GM21717 (cell line): Measurements from ENCODE around the gene ABCC6.
"Not testable (repeated sequence)": the region's sequence is repeated elsewhere in the genome, so short reads cannot be mapped to it uniquely, and the experiment has no call there.

Experiments used
- ATAC-seq: cut with Tn5 transposase; IDR thresholded peaks from one replicate; pipeline ENCODE4 v1.9.1; 2021; ENCODE audit warnings: mild to moderate bottlenecking, moderate library complexity; ENCODE audit not compliant: unreplicated experiment

The ABCC6 gene

DNA sequence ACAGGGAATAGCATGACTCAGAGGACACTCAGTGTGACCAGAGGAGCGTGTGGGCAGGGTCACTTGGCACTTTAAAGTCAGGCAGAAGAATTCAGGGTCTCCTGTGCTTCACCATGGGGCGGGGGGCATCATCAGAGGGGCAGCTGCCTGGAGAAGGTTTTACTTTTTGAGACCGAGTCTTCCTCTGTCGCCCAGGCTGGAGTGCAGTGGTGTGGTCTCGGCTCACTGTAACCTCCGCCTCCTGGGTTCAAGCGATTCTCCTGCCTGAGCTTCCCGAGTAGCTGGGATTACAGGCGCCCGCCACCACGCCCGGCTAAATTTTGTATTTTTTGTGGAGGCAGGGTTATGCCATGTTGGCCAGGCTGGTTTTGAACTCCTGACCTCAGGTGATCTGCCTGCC lies 32.3 kb downstream of the ABCC6 start:
- not testable (repeated sequence) for ATAC-seq

DNA sequence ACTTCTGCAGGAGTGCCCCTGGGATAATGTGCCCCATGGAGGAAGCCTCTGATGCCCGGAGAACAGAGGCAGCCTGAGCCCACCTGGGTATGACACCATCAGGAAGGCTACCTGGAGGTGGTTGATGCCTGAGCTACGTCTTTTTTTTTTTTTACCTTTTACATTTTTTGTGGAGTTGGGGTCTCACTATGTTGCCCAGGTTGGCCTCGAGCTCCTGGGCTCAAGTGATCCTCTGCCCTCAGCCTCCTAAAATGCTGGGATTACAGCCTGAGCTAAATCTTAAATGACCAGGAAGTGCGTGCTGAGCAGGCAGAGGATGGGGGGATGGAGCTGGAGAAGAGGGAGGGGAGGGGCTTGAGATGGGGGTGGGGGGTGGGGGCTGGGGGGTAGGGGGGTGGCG lies 32.7 kb downstream of the ABCC6 start:
- ATAC-seq = no peak

DNA sequence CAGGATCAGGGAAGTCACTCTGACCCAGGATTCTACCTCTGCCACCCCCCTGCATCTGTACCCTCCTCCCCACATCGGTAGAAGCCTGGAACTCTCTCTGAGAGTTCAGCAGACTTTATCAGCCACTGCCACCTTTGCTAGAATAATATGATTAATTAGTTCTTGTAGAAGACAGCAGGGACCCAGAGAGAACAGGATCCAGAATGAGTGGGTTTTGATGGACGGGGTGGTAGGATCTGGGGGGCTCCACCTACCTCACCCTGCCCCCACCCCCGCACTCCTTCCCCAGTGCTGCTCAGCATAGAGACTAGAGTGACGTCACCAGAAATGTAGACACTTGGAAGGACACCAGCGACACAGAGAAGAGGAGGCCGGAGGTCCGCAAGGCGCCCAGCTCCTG lies 33.5 kb downstream of the ABCC6 start:
- no peak for ATAC-seq

DNA sequence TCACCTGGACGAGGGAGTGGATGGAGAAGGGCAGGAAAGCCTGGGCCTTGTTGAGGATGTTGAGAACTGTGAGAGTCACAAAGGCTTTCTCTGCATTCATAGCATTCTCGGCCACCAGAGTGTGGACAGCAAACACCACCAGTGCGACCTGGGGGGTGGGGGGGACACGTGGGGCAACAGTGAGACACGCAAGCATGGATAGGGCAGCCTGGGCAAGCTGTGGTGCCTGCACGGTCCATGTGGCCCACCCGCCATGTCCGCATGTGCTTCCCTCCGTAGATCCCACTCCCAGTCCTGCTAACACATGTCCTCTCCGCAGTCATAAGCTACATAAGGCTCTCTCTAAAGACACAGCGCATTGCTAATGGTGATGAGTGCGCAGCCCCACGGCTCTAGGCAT lies 34.5 kb downstream of the ABCC6 start:
- ATAC-seq = no peak

DNA sequence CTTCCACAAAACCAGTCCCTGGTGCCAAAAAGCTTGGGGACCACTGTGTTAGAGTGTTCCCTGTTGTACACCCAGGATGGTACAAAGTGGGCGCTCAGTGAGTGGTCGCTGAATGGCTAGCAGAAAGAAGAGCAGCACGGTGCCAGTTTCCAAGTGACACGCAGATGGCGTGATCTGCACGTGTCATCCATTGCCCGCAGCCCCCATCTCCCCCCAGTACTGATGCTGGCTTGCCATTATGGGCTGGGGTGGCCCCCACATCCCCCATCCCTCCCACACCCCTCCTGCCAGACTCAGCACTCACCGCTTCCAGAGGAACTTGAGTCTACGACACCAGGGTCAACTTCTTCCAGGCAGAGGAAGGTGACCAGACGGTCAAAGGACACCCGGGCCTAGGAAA lies 36.5 kb downstream of the ABCC6 start:
- no peak for ATAC-seq

DNA sequence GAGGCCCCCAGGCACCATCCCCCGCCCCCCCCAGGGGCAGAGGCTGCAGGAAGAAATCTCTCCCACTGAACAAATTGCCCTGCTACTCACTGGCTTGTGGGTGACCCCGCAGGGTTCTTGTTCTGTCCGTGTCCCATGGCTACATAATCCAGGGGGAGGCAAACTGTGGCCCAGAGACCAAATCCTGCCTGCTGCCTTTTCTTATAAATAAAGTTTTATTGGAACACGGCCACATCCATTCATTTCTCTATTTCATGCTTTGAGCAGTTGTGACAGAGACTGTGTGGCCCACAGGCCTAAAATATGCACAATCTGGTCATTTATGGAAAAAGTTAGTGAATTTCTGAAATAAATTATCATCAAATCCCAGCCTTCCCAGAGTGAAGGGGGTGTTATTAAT lies 38.2 kb downstream of the ABCC6 start:
- no peak for ATAC-seq

DNA sequence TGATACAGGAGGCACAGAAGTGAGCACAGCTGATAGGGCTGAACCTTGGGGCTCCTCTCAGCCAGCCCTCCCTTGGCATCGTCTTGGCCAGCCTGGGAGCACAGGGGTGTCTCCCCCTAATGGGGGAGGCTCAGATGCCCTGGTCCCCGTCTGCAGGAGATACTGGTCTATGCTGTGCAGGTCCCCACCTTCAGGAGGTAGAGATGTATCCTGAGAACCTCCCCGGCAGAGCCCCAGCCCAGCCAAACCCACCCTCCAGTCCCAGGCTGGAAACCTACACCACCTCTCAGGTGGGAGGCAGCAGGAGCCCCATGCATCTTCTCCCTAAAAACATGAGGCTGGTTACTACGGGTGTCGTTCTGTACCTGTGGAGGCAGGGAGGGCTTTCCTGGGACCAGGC lies 38.7 kb downstream of the ABCC6 start:
- ATAC-seq = no peak

DNA sequence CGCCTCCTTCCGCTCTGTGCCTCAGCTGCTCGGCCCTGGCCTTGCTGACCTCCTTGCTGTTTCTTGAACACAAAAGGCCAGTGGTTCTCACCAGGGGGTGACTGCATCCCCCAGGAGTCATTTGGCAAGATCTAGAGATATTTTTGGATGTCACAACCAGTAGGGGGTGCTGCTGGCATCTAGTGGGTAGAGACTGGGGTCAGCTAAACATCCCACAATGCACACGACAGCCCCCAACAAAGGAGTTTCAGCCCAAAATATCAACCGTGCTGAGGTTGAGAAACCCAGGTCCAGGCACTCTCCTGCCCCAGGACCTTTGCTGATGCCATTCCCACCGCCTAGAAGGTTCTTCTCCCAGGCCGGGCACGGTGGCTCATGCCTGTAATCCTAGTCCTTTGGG lies 39.7 kb downstream of the ABCC6 start:
- ATAC-seq = no peak

DNA sequence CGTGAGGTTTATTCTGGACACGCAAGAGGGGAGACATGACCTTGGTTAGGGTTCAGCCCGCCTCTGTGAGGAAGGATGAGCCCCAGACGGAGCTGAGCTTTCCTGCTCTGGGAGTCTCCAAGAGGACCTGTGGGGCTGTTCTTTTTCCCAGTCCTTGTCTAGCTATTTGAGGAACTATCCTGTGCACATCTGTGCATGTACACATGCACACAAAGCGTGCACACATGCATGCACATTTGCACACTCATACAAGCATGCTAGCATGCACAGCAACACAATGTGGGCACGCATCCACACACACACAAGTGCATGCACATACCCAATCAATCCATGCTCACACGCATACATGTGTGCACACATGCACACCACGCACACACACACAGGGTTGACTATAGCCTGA lies 40.4 kb downstream of the ABCC6 start:
- ATAC-seq = no peak

DNA sequence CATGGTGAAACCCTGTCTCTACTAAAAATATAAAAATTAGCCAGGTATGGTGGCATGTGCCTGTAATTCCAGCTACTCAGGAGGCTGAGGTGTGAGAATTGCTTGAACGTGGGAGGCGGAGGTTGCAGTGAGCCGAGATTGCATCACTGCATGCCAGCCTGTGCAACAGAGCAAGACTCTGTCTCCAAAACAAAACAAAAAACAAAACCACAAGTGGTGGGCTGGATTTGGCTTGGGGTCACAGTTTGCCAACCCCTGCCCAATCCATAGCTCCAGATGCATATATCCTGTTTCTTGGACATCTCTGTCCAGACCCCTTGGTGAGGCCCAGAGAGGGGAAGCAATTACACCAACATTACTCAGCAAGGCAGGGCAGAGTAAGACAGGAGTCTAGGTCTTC lies 41.5 kb downstream of the ABCC6 start:
- ATAC-seq = not testable (repeated sequence)

DNA sequence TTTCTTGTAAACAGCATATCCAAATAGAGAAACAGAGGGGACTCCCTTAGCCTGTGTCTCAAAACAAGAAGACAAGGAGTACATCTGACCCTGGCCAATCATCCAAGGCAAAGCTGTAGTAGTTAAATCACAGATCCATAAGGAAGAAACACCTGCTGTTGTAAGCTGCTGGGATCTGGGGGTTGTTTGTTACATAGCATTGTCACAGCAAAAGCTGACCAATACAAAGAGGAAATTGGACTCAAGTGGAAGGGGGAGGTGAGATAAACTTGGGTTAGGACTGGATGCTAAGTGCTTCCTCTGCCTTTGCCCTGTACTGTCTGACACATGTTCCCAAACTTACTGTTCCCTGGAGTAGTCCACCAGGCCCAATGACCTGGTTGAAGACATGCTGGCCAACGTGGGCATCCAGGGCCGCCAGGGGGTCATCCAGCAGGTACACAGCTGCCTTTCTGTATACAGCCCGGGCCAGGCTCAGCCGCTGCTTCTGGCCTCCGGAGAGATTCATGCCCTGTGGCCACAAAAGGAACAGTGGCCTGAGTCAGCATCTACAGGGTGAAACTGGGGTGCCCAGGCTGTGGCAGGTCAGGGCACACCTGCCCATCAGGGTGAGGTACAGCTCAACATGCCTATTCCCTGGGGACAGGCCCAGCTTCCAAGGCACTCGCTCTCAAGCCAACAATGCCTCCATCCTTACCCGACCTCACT lies 44.7 kb downstream of the ABCC6 start:
- ATAC-seq = no peak

DNA sequence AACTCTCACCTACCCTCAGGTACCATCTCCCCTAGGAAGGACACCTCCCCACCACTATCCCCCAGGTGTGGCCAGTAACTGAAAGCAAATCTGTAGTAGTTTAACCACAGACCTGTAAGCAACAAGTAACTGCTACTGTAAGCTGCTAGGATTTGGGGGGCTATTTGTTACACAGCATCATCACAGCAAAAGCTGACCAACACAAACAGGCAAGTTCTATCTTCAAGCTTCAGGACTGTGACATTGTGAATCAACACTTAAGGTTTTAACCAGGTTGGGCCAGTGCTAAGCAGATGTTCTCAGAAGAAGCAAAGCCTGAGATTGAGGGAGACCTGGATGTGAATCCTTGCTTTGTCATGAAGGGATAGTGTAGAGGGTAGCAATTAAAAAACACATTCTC lies 47.0 kb downstream of the ABCC6 start:
- ATAC-seq = no peak

DNA sequence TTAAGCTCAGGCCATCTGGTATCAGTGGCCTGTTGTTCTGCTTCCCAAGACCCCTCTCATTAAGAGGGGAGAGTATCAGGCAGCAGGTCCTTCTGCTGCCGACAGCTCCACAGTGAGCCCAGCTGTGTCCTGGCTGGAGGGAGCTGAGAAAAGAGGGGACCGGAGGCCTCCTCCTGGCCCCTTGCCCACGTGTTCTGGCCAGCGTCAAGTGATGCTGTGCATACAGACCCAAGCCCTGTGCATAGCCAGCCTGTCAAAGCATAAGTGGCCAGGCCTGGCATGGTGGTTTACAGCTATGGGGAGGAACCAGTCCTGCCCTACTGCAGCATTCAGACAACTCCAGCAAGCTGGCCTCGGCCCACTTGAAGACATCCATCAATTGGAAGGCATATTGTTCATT lies 48.0 kb downstream of the ABCC6 start:
- ATAC-seq = no peak

DNA sequence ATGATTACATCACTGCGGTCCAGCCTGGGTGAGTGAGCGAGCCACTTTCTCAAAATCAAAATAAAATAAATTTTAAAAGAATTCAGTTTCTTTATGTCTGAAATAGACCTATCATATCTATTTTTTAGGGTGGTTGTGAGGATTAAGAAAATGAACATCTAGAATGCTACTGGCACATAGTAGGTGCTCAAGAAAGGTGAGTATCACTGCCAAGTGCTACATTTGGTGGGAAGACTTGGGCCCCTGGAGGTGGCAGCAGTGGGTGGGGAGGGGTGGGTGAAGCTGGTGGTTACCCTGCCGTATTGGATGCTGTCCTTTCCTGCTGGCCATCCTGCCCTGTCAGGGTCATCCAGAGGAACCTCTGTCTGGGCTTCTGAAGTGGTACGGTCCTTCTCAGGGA lies 50.3 kb downstream of the ABCC6 start:
- ATAC-seq = no peak

DNA sequence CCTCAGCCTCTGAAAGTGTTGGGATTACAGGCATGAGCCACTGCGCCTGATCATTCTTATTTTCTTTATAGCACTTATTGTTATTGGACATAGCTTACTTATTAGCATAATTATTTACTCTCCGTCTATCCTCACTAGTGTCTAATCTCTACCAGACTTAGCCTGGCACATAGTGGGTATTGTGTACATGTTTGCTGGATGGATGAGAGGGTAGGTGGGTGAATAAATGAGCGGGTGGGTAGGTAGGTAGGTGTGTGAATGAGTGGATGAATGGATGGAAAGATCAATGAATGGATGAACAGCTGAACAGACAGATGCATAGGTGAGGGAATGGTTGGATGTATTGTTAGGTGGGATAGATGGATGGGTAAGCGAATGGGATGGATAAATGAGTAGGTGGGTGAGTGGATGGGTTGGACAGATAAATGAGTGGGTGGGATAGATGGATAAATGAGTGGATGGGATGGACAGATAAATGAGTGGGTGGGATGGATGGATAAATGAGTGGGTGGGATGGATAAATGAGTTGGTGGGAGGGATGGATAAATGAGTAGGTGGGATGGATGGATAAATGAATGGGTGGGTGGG lies 51.9 kb downstream of the ABCC6 start:
- no peak for ATAC-seq

DNA sequence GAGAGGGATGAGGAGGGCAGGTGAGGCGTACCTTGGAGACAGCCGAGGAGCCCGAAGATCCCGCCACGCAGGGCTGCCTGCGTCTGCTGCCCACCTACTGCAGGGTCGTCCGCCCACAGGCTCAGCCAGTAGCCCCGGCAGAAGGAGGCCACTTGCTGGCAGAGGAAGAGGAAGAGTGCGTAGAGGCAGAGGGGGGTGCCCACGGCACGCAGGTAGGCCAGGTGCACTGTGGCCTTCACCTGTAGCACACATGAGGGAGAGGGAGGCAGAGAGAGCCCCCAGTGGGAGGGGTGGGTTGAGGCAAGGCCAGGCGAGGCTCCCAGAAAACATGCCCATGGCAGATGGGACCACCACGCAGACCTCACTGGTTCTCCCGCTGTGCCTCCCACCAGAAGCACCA lies 53.7 kb downstream of the ABCC6 start:
- no peak for ATAC-seq

DNA sequence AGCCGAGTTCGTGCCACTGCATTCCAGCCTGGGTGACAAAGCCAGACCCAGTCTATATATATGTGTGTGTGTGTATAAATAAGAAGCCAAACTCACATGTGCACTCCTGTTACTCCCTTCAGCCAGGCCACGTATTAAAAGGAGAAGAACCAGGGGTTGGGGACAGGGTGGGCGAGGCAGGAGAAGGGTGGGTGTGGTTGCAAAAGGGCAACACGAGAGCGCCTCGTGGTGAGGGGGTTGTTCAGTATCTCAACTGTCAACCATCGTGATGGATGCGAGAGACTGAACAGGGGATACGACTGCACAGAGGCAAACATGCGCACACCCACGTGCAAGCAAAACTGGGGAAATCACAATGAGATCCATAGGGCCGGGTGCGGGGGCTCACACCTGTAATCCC lies 54.9 kb downstream of the ABCC6 start:
- no peak for ATAC-seq

DNA sequence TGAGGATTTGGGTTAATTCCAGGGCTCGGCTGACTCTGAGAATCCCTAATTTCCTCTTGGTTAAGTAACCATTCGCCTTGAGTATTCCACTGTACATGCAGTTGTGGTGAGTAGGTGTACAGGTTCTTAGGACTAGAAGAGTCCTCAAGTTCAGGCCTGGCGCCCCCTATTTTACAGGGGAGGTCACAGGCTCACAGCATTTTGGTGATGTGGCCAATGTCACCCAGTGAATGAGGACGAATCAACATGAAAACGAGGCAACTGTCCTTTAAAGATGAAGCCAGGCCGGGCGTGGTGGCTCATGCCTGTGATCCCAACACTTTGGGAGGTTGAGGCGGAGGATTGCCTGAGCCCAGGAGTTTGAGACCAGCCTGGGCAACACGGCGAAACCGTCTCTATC lies 55.4 kb downstream of the ABCC6 start:
- no peak for ATAC-seq

DNA sequence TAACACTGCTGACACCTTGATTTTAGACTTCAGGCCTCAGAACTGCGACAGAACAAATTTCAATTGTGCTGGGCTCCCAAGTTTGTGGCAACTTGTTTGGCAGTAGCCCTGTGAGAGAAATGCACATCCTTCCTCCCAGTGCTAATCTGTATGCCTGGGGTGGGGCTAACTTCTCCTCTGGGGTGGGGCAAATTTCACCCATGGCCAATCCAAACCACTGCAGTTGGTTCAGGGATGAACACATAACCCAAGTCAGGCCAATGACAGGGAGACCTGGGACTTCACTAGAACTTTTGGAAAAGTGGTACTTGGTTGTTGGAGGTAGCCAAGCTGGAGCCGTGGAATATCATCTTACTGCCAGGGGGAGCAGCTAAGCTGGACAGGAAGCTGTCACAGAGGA lies 56.3 kb downstream of the ABCC6 start:
- ATAC-seq = no peak

DNA sequence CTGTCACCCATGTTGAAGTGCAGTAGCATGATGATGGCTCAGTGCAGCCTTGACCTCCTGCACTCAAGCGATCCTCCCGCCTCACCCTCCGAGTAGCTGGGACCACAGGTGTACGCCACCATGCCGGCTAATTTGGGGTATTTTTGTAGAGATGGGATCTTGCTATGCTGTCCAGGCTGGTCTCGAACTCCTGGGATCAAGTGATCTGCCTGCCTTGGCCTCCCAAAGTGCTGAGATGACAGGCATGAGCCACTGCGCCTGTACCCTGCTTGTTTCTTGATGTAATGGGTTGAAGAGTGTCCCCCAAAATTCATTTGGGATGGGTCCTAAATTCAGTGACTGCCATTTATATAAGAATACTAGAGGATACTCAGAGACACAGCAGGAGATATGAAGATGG lies 57.2 kb downstream of the ABCC6 start:
- ATAC-seq = no peak

DNA sequence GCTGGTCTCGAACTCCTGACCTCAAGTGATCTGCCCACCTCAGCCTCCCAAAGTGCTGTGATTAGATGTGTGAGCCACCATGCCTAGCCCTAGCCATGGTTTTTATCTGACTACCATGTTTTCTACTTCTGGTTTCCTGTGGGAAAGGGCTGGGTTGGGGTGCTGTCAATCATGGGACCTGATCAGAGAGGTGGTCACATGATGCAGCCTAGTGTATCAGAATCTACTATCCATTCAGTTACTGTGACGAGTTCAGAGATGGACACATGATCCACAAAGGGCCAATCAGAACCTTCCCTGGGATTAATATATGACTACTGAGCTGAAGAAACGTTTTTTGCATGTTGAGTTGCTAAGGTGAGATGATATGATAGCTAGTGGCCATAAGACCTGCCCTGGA lies 59.1 kb downstream of the ABCC6 start:
- ATAC-seq = no peak

DNA sequence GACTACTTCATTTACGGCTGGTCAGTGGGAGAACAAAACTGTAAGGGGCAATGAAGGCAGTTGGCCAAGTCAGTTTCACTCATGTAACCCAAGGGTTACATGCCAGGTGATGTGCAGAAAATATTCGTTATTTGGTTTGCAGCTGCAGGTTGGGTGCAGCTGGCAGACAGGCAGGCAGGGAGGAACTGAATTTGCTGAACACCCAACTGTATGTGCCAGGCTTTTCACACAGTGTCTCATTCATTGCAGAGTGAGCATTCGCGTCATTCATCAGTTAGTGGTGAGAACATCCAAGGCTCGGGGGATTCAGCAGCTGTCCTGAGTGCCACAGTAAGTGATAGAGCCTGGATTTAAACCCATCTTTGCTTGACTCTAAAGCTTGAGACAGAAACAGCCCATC lies 59.7 kb downstream of the ABCC6 start:
- no peak for ATAC-seq

DNA sequence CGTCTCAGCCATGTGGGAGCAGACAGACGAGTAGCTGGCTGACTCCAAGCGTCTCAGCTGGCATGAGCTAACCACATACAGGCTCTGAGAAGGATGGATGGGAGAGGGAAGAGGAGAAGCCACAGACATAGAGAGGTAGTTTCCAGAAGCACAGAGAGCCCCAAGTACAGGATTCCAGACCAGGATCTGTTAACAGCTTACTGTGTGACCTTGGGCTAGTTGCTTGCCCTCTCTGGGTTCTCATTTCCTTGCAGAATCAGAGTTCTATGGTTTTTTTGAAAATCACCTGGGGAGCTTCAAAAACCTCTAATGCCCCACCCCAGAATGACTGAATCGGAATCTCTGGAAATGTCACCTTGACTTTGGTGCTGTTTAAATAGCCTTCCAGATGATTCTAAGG lies 60.2 kb downstream of the ABCC6 start:
- no peak for ATAC-seq
